Measurements from ENCODE around the gene MYO1E. TPM values are rescaled to one million over a fixed set of nuclear protein-coding genes. Genes with fewer than 3 reads are reported as not detected.

The MYO1E gene
- total and polyA plus RNA-seq, 2 of the 4 experiments (the other 2 are of a cell fraction) = 13.4 to 37.3 TPM

- no peaks in the 10 kb centered on the region for H3K79me1 ChIP-seq (ENCODE audit: low read depth in 1 of 2, low read length in 2 of 2)
- no peak overlapping the region for H2AK5ac ChIP-seq (ENCODE audit: low read depth, low read length)
- H4K5ac ChIP-seq (ENCODE audit: low read depth, low read length) = no peak overlapping the region
- no peak overlapping the region for H3K4ac ChIP-seq (ENCODE audit: low read depth, low read length)
- no peak overlapping the region for H3K56ac ChIP-seq (ENCODE audit: extremely low read depth, insufficient read depth, low read length)
- no peak overlapping the region for H4K91ac ChIP-seq (ENCODE audit: insufficient read depth, low read depth, low read length)
- H2BK120ac ChIP-seq (ENCODE audit: low read depth, low read length) = no peak overlapping the region
- no peak overlapping the region for H3K23ac ChIP-seq (ENCODE audit: low read depth, low read length)
- H2BK15ac ChIP-seq (ENCODE audit: low read depth, low read length) = no peak overlapping the region
- CTCF ChIA-PET = interaction anchor here (0.7 kb wide), 1 partner anchor 150 kb away, joined by 4 read pairs; no protein-coding TSS in a partner anchor
- no peaks in the 10 kb centered on the region for H3K36me3 ChIP-seq (ENCODE audit: control insufficient read depth, insufficient read depth, low read length)
- no peaks in the 10 kb centered on the region for H3K9me1 ChIP-seq (ENCODE audit: insufficient read depth, low read length)
- no TSS peak for BruUV-seq (replicated peaks)
- POLR2A ChIA-PET (ENCODE audit: unreplicated experiment) = no interaction called here
- H2AK9ac ChIP-seq (replicated peaks; ENCODE audit: low read depth, low read length, poor library complexity) = no peak overlapping the region
- dilution Hi-C loops (cut with HindIII; ENCODE audit: low sequenced_read_pairs, unreplicated experiment) = no loop called here
- H4K20me1 ChIP-seq (ENCODE audit: insufficient read depth, low read length) = no peaks in the 10 kb centered on the region
- no peak overlapping the region for H3K14ac ChIP-seq (replicated peaks; ENCODE audit: low read depth, low read length)
- in situ Hi-C loops (cut with MboI; ENCODE audit: low sequenced_read_pairs) = no loop called here
- TF ChIP-seq POLR2A (IDR thresholded peaks at IDR 0.05; ENCODE audit: low read depth, low read length) (no peak), FOS (IDR thresholded peaks at IDR 0.05; ENCODE audit: low read depth, low read length) (no peak), MAZ (IDR thresholded peaks at IDR 0.05; ENCODE audit: borderline replicate concordance, low read depth, low read length) (no peak), CHD1 (IDR thresholded peaks at IDR 0.05; ENCODE audit: low read depth, low read length) (no peak), CEBPB (IDR thresholded peaks at IDR 0.05; ENCODE audit: low read depth, low read length) (no peak), NFE2L2 (IDR thresholded peaks at IDR 0.05; ENCODE audit: low read depth, low read length) (no peak), BHLHE40 (IDR thresholded peaks at IDR 0.05; ENCODE audit: low read depth, low read length) (no peak), RAD21 (IDR thresholded peaks at IDR 0.05; ENCODE audit: low read length) (no peak), RFX5 (IDR thresholded peaks at IDR 0.05; ENCODE audit: low read depth, low read length) (no peak), MXI1 (IDR thresholded peaks at IDR 0.05; ENCODE audit: borderline replicate concordance, low read depth, low read length) (no peak), MAFK (IDR thresholded peaks at IDR 0.05; ENCODE audit: low read depth, low read length) (no peak), SMC3 (IDR thresholded peaks at IDR 0.05; ENCODE audit: low read depth, low read length) (no peak), RCOR1 (IDR thresholded peaks at IDR 0.05; ENCODE audit: insufficient replicate concordance, low read length) (no peak)
- TF ChIP-seq, protein P1, sequence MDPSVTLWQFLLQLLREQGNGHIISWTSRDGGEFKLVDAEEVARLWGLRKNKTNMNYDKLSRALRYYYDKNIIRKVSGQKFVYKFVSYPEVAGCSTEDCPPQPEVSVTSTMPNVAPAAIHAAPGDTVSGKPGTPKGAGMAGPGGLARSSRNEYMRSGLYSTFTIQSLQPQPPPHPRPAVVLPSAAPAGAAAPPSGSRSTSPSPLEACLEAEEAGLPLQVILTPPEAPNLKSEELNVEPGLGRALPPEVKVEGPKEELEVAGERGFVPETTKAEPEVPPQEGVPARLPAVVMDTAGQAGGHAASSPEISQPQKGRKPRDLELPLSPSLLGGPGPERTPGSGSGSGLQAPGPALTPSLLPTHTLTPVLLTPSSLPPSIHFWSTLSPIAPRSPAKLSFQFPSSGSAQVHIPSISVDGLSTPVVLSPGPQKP (IDR thresholded peaks at IDR 0.05; ENCODE audit: borderline replicate concordance, low read depth, low read length) = no peak
- TF ChIP-seq, protein P2, sequence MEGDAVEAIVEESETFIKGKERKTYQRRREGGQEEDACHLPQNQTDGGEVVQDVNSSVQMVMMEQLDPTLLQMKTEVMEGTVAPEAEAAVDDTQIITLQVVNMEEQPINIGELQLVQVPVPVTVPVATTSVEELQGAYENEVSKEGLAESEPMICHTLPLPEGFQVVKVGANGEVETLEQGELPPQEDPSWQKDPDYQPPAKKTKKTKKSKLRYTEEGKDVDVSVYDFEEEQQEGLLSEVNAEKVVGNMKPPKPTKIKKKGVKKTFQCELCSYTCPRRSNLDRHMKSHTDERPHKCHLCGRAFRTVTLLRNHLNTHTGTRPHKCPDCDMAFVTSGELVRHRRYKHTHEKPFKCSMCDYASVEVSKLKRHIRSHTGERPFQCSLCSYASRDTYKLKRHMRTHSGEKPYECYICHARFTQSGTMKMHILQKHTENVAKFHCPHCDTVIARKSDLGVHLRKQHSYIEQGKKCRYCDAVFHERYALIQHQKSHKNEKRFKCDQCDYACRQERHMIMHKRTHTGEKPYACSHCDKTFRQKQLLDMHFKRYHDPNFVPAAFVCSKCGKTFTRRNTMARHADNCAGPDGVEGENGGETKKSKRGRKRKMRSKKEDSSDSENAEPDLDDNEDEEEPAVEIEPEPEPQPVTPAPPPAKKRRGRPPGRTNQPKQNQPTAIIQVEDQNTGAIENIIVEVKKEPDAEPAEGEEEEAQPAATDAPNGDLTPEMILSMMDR (conservative IDR thresholded peaks at IDR 0.05; ENCODE audit: low read depth, low read length) = no peak; the same call in 1 of the 2 replicates
- TF ChIP-seq, protein P3, sequence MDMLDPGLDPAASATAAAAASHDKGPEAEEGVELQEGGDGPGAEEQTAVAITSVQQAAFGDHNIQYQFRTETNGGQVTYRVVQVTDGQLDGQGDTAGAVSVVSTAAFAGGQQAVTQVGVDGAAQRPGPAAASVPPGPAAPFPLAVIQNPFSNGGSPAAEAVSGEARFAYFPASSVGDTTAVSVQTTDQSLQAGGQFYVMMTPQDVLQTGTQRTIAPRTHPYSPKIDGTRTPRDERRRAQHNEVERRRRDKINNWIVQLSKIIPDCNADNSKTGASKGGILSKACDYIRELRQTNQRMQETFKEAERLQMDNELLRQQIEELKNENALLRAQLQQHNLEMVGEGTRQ (IDR thresholded peaks at IDR 0.05; ENCODE audit: low read depth, low read length) = no peak
- no peak overlapping the region for H3K4me3 ChIP-seq (ENCODE audit: insufficient read depth, low read depth, low read length)
- H3K9ac ChIP-seq (ENCODE audit: low read depth, low read length) = no peak overlapping the region
- H3K4me2 ChIP-seq (ENCODE audit: low read depth, low read length) = no peak overlapping the region
- H3K4me1 ChIP-seq (ENCODE audit: control insufficient read depth, insufficient read depth, low read length) = no peaks in the 10 kb centered on the region
- H3K18ac ChIP-seq (ENCODE audit: low read depth, low read length) = no peak overlapping the region
- no peak overlapping the region for H3K27ac ChIP-seq (ENCODE audit: insufficient read depth, low read length)
- H3K27me3 ChIP-seq (ENCODE audit: control insufficient read depth, insufficient read depth, low read length) = peaks cover 21% of the 10 kb centered on the region
- 4% methylated on average over 9 of the region's 16 CpGs; no CpG with 5 or more reads in 1 of the 2 experiments for WGBS, 2 experiments (ENCODE audit: extremely low coverage in 2 of 2, insufficient read length in 1 of 2)
- DNase-seq = peak; percentile 55
- H3K9me3 ChIP-seq (ENCODE audit: control insufficient read depth, insufficient read depth, low read length) = no peaks in the 10 kb centered on the region
- peak; percentile 76 for ATAC-seq (ENCODE audit: low read depth)
- H2BK20ac ChIP-seq (ENCODE audit: low read depth, low read length) = no peak overlapping the region
- H4K8ac ChIP-seq (ENCODE audit: low read depth in 2 of 2, low read length in 2 of 2) = no peak overlapping the region
- H2AFZ ChIP-seq (replicated peaks; ENCODE audit: low read length, poor library complexity) = no peak overlapping the region
- no peak overlapping the region for H2BK5ac ChIP-seq (ENCODE audit: low read depth, low read length, poor library complexity, severe bottlenecking)
- intact Hi-C loops (cut with micrococcal nuclease) = no loop called here
Observed at GRCh38 chr15:59420986-59421618, 48.4 kb upstream of the MYO1E start.

Data from IMR-90 (cell line).